NCI-H2227 (cell line): Measurements from ENCODE around the gene SUGCT.

ENCODE experiments used
- DNase-seq: peaks from one replicate; lab custom pipeline; 2025; ENCODE audit not compliant: unreplicated experiment; lab: John Stamatoyannopoulos, UW

The SUGCT gene

DNA sequence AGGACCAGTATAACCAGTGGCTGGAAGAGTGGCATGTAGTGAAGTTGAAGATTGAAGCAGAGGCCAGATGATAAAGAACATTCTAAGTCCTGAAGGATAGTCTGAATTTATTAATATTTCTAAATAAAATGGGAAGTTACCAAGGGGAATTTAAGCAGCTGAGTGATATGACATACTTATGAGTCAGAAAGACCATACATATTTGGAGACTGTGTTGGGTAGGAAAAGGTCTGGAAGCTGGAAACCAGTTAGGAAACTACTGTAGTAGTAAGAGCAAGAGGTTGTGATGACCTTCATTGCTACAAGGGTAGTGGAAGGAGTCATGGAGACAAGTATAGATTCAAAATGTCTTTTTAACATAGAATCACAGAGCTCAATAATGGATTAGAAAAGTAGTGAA, 752.3 kb downstream of the SUGCT start:
- DNase-seq, result no peak

DNA sequence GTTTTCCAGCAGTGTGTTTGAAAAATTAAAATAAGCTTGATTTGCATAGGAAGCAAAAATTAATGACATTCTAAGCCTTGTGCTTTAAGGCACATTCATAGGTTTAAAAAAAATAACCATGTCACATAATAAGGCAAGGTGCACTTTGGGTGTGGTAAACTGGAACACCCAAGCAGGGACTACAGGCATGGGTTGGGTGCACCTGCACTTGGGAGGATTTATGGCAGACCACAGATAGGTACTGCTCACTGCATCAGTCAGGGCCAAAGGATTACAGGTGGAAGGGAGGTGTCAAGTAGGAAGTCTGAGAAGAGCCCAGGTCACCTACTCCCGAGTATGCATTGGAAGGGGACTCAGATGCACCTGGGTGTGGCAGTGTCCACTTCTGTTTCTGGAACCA, 753.7 kb downstream of the SUGCT start:
- DNase-seq, result no peak

DNA sequence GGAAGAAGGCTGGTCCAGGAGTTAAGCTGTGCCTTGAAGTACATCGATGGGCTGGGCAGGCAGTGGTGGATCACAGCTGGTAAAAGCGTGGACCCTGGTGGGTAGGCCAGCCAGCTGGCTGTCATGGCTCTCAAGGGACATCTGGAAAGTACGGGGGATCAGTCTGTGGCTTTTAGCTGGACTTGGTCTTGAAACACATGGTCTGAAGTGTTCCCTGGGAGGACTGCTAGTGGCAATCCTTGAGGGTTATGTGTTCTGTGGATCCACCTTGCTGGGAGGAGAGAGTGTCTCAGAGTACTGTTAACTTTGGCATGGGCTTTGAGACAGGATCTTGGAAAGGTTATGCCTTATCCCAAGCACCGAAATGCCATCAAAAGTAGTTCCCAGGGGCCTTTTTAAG, 754.3 kb downstream of the SUGCT start:
- no peak for DNase-seq

DNA sequence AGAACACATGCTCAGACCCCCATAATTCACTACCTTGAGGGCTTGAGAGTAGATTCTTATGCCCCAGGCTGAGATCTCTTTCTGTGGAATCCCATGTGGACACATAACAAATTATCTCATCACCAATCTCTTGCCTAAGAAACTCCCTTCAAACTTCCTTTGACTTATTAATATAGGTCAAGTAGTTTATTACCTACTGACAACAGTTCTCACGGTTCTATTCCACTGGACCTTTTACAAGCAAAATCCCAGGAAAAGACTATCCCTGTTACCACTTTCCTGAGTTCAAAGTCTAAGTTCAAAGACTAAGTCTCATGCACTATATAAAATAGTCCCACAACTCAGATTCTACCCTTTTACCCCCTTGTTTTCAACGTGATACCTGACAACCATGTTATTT, 754.7 kb downstream of the SUGCT start:
- DNase-seq, result no peak

DNA sequence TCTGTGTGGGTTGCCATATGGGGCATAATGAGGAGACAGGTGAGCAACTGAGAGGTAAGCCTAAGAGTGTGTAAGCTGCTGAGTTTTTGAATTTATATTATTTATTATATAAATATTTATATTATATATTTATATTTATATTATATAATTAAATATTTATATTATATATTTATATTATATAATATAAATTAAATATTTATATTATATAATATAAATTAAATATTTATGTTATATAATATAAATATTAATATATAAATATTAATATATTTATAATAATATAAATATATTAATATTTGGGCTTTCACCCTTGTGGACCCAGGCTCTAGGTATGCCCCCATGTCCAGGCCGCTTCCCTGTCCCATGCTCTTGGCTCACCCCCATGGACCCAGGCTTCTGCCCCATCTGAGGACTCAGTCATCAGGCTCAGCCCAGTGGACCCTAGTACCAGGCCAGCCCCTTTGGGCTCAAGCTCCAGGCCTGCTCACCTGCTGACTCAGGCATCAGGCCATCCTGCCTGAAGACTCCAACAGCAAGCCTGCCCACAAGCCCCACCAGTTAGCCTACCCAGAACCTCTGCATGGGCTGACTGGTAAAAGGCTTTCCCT, 755.4 kb downstream of the SUGCT start:
- no peak for DNase-seq

DNA sequence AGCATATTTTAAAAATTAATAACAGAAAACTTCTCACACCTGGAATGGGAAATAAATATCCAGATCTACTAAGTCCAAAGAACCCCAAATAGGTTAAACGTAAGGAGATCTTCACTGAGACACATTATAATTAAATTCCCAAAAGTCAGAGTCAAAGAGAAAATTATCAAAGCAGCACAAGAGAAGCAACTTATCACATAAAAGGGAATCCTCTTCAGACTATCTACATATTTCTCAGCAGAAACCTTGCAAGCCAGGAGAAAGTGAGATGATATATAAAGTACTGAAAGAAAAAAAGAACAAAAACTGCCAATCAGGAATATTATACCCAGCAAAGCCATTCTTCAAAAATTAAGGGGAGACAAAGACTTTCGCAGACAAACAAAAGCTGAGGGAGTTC, 756.4 kb downstream of the SUGCT start:
- no peak for DNase-seq

DNA sequence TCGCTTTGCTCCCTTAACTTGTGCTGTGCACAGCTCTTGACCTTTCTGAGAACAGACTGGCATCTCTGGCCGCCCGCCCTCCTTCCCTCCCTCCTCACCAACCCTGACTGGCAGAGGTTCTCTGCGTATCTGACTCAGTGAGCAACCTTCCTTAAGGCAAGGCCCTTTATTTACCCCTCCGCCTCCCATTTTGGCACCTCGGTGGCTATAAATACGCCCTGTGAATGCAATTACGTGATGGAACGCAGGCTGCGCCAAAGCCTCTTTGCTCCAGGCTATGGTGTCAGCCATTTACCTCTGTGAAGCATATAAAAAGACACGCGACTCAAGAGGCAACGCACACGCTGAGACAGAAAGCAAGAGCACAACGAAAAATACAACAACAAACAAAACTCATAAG, 764.3 kb downstream of the SUGCT start:
- DNase-seq, result no peak

DNA sequence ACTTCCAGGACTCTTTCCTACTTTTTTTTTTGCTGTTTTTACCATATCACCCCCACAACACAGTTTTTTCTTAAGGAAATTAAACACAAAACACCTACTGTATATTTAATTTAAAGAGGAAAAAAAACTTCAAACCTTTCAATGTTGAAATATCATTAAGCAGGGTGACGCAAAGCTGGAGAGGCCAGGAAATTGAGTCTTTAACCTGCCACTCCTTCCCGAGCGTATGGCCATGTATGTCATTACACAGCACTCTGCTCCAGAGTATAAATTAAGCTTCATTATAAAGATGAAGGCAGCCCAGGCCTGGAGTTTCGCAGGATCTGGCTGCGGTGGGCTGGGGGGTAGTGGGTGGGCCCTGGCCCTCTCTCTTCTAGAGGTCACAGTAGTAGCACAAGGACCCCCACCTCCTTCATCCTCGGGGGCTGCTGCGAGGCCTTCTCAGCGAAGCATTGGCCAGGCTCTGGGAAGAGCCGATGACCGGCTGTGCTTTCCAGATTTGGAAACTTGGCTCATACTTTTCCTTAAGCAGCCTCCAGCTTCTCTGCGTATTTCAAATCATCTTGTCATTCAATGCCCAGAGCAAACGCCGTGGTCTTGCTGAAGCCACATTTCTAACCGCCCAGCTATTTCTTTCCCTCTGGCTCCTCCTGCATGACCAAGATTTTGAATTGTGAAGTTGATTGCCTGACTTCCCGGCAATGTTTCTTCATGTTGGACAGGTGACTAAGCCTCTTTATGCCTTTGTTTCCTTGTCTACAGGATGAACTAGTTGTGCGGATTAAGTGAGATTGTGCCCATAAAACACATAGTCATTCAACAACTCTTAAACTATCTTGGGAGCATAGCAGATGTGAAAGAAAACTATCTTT, 765.1 kb downstream of the SUGCT start:
- no peak for DNase-seq

DNA sequence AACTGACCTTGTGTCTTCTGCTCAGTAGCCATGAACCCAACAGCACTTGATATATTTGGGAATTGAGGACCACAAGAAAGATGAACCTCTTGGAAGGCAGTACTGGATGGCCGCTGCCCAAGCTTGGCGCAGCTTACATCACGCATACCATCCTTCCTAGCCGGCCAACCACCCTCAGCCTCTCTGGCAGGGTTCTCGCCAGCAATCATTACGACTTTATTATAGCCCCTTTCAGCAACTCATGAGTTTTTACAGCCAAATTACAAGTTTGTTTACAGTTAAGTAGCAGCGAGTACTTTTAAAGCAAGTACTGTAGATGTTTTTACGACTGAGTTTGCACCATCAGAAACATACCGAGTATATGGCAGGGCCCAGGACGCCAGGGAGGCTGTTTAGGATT, 769.1 kb downstream of the SUGCT start:
- DNase-seq, result no peak

DNA sequence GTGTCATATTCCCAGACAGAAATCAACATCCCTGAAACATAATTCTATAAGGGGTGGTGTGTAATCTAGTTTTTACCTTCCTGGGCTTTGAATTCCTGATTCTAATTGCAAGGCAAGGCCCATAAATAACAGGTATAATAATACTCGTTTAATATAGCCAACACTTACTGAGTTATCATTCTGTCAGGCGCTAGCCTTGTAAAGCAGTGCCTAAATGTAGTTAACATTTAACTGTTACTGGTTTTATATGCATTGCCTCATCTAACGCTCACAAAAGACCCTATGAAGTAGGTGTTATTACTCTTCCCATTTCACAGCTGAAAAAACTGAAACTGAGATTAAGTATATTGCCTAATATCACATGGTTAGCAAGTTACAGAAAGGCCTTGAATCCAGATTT, 772.5 kb downstream of the SUGCT start:
- DNase-seq, result no peak

DNA sequence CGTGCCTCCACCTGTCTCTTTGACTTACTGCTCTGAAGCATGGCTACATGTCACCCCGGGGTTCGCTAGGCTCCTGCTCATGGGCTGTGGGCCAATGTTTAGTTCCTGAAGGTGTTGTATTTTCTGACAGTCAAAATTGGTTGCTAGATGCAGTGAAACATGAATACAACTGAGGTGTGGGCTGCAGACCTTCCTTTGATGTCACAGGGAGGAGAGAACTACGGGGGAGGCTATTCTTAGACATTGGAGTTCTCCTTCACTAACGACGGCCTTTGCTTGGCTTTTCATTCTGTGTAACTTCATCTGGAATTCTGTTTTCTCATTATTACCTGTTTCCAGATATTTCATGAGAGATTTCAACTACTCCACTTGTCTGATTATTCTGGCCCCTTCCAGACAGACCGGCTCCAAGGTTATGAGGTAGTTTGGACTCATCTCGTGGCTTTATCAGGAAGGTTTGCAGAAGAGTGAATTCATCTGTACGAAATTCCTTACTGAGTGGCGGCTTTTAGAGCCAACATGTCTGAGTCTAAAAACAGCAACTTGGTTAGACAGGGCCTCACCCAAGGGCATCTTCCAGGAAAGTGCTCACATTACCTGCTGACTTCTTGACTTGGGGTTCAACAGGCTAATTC, 774.7 kb downstream of the SUGCT start:
- no peak for DNase-seq
